HL-60 (cell line): ENCODE data around the gene COL23A1.

Experiments
- DNase-seq, 2 experiments: peaks; one replicate each; pipeline ENCODE4 v3.0.0-alpha.2; 2010 to 2020; ENCODE audit warnings: low read depth in 1 of 2, low spot score in 1 of 2
- H3K27ac ChIP-seq: fragments of 250-450 bp; sonication (Bioruptor Pico); replicated peaks from 2 replicates; pipeline ENCODE4 v1.5.1; 2020; ENCODE audit warnings: mild to moderate bottlenecking, moderate library complexity
- H3K27me3 ChIP-seq: fragments of 250-450 bp; sonication (Bioruptor Pico); 2 replicates; pipeline ENCODE4 v1.5.1; 2021; ENCODE audit warnings: mild to moderate bottlenecking, moderate library complexity; ENCODE audit not compliant: insufficient read depth, poor library complexity, severe bottlenecking
- H3K4me3 ChIP-seq: replicated peaks from 2 replicates; pipeline ENCODE4 v1.5.1; 2011; ENCODE audit warnings: mild to moderate bottlenecking, control low read depth, low read length; ENCODE audit not compliant: insufficient read depth
- GABPA ChIP-seq: IDR thresholded peaks from 2 replicates; pipeline ENCODE4 v1.6.1; 2012; ENCODE audit warnings: low read depth
- POLR2AphosphoS5 ChIP-seq: IDR thresholded peaks from 2 replicates; pipeline ENCODE4 v1.6.1; 2012; ENCODE audit warnings: low read depth
- SPI1 ChIP-seq: IDR thresholded peaks from 2 replicates; pipeline ENCODE4 v1.6.1; 2012; ENCODE audit warnings: low read depth, mild to moderate bottlenecking, borderline replicate concordance
- TF ChIP-seq, protein P1 (sequence below): IDR thresholded peaks from one replicate; pipeline ENCODE4 v1.5.1; 2011; ENCODE audit warnings: low read length, control low read depth, inconsistent platforms; ENCODE audit not compliant: insufficient read depth
- TF ChIP-seq, protein P2 (sequence below): IDR thresholded peaks from 2 replicates; pipeline ENCODE4 v1.6.1; 2012; ENCODE audit warnings: low read depth; ENCODE audit not compliant: insufficient replicate concordance

The COL23A1 gene

DNA sequence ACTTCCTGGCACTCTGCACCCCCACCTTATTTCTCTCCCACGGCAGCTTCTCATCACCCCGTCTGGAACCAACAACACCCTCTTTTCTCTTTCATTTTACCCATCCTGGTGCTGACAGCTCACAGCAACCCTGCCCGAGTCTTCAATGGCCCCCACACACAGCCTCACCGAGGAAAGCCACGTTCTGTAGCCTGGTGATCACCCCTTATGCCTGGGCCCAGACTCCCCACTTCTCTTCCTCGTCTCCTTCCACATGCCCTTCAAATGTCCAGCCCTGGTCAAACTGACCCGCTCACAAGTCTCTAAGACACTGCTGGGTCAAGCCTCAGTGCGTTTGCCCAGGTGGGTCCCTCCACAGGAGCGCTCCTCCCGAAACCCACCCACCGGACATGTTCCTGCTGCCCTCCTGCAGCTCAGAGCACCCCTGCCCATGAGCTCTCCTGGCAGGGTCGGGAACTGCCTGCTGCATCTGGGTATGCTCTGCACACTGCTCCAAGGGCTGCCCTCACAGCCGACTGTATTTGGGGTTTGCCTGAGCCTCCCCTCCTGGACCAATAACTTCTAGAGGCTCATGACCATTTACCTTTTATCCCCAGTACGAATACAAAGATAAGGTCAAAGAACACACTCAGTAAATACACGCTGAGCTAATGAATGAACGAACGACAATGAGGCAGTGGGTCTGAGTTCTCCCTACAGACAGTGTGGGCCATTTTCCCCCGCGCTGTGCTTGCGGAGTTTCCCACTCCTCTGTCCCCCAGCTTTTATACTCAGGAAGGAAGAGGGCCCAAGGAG, 202.9 kb downstream of the COL23A1 start:
- peak overlapping the region; percentile 97 for H3K27ac ChIP-seq
- no peak overlapping the region for H3K4me3 ChIP-seq
- H3K27me3 ChIP-seq: no peaks in the 10 kb centered on the region
- DNase-seq: no peak
- TF ChIP-seq, protein P1, sequence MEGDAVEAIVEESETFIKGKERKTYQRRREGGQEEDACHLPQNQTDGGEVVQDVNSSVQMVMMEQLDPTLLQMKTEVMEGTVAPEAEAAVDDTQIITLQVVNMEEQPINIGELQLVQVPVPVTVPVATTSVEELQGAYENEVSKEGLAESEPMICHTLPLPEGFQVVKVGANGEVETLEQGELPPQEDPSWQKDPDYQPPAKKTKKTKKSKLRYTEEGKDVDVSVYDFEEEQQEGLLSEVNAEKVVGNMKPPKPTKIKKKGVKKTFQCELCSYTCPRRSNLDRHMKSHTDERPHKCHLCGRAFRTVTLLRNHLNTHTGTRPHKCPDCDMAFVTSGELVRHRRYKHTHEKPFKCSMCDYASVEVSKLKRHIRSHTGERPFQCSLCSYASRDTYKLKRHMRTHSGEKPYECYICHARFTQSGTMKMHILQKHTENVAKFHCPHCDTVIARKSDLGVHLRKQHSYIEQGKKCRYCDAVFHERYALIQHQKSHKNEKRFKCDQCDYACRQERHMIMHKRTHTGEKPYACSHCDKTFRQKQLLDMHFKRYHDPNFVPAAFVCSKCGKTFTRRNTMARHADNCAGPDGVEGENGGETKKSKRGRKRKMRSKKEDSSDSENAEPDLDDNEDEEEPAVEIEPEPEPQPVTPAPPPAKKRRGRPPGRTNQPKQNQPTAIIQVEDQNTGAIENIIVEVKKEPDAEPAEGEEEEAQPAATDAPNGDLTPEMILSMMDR: no peak
- TF ChIP-seq, protein P2, sequence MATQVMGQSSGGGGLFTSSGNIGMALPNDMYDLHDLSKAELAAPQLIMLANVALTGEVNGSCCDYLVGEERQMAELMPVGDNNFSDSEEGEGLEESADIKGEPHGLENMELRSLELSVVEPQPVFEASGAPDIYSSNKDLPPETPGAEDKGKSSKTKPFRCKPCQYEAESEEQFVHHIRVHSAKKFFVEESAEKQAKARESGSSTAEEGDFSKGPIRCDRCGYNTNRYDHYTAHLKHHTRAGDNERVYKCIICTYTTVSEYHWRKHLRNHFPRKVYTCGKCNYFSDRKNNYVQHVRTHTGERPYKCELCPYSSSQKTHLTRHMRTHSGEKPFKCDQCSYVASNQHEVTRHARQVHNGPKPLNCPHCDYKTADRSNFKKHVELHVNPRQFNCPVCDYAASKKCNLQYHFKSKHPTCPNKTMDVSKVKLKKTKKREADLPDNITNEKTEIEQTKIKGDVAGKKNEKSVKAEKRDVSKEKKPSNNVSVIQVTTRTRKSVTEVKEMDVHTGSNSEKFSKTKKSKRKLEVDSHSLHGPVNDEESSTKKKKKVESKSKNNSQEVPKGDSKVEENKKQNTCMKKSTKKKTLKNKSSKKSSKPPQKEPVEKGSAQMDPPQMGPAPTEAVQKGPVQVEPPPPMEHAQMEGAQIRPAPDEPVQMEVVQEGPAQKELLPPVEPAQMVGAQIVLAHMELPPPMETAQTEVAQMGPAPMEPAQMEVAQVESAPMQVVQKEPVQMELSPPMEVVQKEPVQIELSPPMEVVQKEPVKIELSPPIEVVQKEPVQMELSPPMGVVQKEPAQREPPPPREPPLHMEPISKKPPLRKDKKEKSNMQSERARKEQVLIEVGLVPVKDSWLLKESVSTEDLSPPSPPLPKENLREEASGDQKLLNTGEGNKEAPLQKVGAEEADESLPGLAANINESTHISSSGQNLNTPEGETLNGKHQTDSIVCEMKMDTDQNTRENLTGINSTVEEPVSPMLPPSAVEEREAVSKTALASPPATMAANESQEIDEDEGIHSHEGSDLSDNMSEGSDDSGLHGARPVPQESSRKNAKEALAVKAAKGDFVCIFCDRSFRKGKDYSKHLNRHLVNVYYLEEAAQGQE: no peak
- TF ChIP-seq POLR2AphosphoS5 (no peak), SPI1 (no peak), GABPA (no peak)

DNA sequence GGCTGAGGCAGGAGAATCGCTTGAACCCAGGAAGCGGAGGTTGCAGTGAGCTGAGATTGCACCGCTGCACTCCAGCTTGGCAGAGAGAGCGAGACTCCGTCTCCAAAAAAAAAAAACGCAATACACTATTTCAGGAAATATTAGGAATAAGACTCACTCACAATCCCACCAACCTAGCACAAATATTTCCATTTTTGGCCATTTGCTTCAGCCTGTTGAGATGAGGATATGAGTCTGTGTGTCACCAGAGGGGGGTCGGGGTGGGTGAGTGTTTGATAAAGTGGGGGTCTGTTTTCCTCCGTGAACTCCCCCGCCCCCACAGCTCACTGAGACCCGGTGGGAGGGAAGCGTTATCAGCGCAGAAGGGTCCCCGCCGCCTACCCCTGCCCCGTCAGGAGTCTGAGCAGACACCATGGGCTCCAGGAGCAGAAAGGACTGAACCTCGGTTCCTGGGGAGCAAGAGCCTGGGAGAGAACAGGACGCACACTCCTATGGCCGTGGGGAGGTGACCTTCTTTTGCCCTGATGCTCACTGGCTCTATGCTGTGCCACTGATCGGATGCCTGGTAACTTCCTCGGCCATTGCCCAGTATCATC, 203.8 kb downstream of the COL23A1 start:
- Histone ChIP-seq H3K27ac (peak overlapping the region; percentile 97), H3K4me3 (no peak overlapping the region), H3K27me3 (no peaks in the 10 kb centered on the region)
- TF ChIP-seq SPI1 (no peak), POLR2AphosphoS5 (no peak), GABPA (no peak)
- TF ChIP-seq, protein P1: no peak
- TF ChIP-seq, protein P2: no peak
- no peak for DNase-seq

DNA sequence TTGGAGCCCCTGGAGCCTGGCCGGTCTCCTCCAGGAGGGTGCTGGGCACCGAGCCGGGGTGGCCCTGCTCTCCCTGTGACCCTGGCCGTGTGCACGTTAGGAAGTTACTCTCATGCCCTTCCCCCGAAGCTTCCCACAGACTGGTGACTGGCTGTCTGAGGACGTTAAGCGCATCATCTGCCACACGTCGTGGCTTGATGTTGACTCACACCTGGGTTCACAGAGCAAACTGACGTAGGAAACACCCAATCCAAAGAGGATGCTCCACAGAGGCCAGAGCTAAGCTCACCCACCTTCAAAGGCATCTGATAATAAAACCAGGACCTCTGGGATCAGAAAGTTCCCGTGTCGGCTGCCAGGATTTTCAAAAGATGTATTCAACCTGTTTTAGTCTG, 204.7 kb downstream of the COL23A1 start:
- peak overlapping the region; percentile 97 for H3K27ac ChIP-seq
- TF ChIP-seq POLR2AphosphoS5: peak; percentile 17; the same call in 1 of the 2 replicates
- TF ChIP-seq, protein P2: no peak
- H3K27me3 ChIP-seq: no peaks in the 10 kb centered on the region
- no peak overlapping the region for H3K4me3 ChIP-seq
- DNase-seq: peak; percentile 50 to 72
